GM12878 (cell line): ENCODE data around the gene TOMM5. TPM values are rescaled to one million over a fixed set of nuclear protein-coding genes. Genes with fewer than 3 reads are reported as not detected.

Experiments used
- ATAC-seq: fragments of 200-7000 bp; cut with Tn5 transposase; 3 replicates; pipeline ENCODE4 v1.9.1; 2020; ENCODE audit warnings: mild to moderate bottlenecking, moderate library complexity
- BruUV-seq: library from RNA; stranded (reverse); fragments of 400-500 nt; replicated peaks from 2 replicates; lab custom pipeline; 2021; lab: Mats Ljungman, UMichigan
- CTCF ChIA-PET: fragments of 300-600 bp; sonication (Branson Sonifier 250); formaldehyde crosslinking; extraction: SDS; loops from one replicate; lab custom pipeline; 2021; ENCODE audit warnings: inconsistent platforms; lab: Yijun Ruan, JAX
- POLR2A ChIA-PET: fragments of 350-600 bp; formaldehyde crosslinking; extraction: SDS; loops from one replicate; lab custom pipeline; 2021; ENCODE audit warnings: inconsistent platforms; lab: Charles Lee
- RAD21 ChIA-PET: fragments of 300-600 bp; sonication (Branson Sonifier 250); formaldehyde crosslinking; loops from one replicate; lab custom pipeline; 2023; ENCODE audit warnings: antibody characterized with exemption; ENCODE audit not compliant: unreplicated experiment; lab: Charles Lee
- SMC1A ChIA-PET: fragments of 300-600 bp; sonication (Branson Sonifier 250); formaldehyde crosslinking; loops from one replicate; lab custom pipeline; 2023; ENCODE audit not compliant: unreplicated experiment, uncharacterized antibody; lab: Charles Lee
- DNase-seq: peaks from one replicate; pipeline ENCODE4 v3.0.0-alpha.2; 2011; ENCODE audit warnings: low read depth, low spot score
- FAIRE-seq: peaks from 3 replicates; lab custom pipeline; 2011; peaks lifted over from hg19 to GRCh38; lab: Jason Lieb, UNC
- H2AFZ ChIP-seq: 2 replicates; pipeline ENCODE4 v1.6.0; 2011; ENCODE audit warnings: low read depth, low read length, control low read depth; ENCODE audit not compliant: control insufficient read depth
- H3K27ac ChIP-seq: 2 replicates; pipeline ENCODE4 v1.5.1; 2011; ENCODE audit warnings: control low read depth; ENCODE audit not compliant: control insufficient read depth, insufficient read depth
- H3K27me3 ChIP-seq, 2 experiments: replicated peaks in 1 of 2; 2 replicates each; pipeline versions ENCODE4 v1.6.0 to v1.6.1; 2011; ENCODE audit warnings: low read length in 1 of 2; ENCODE audit not compliant: control insufficient read depth in 2 of 2, insufficient read depth in 2 of 2
- H3K36me3 ChIP-seq, 2 experiments: 2 replicates each; pipeline ENCODE4 v1.5.1; 2011; ENCODE audit warnings: low read length in 1 of 2; ENCODE audit not compliant: control insufficient read depth in 2 of 2, insufficient read depth in 2 of 2
- H3K4me1 ChIP-seq: 2 replicates; pipeline ENCODE4 v1.6.1; 2011; ENCODE audit warnings: mild to moderate bottlenecking, low read length, moderate library complexity, mixed read lengths; ENCODE audit not compliant: control insufficient read depth, insufficient read depth
- H3K4me2 ChIP-seq: 2 replicates; pipeline ENCODE4 v1.6.0; 2011; ENCODE audit warnings: control low read depth; ENCODE audit not compliant: control insufficient read depth, insufficient read depth
- H3K4me3 ChIP-seq: fragments of 200-600 bp; sonication (generic); 2 replicates; pipeline ENCODE4 v1.5.1; 2016
- H3K79me2 ChIP-seq: 2 replicates; pipeline ENCODE4 v1.6.0; 2011; ENCODE audit warnings: low read length; ENCODE audit not compliant: control insufficient read depth, insufficient read depth
- H3K9ac ChIP-seq: 2 replicates; pipeline ENCODE4 v1.8.0; 2011; ENCODE audit warnings: low read length, control low read depth, mixed read lengths; ENCODE audit not compliant: control insufficient read depth, insufficient read depth
- H3K9me3 ChIP-seq: replicated peaks from 3 replicates; pipeline ENCODE4 v1.5.1; 2011; ENCODE audit warnings: mild to moderate bottlenecking, low read length; ENCODE audit not compliant: control insufficient read depth, insufficient read depth
- H4K20me1 ChIP-seq: 2 replicates; pipeline ENCODE4 v1.6.0; 2011; ENCODE audit not compliant: control insufficient read depth, insufficient read depth
- GATAD2B ChIP-seq: fragments of 450-650 bp; conservative IDR thresholded peaks from 2 replicates; pipeline ENCODE4 v1.6.1; 2017; ENCODE audit warnings: low read depth, mild to moderate bottlenecking, moderate library complexity
- HDAC2 ChIP-seq: fragments of 200-600 bp; sonication (generic); IDR thresholded peaks from 2 replicates; pipeline ENCODE4 v1.6.1; 2017
- IKZF1 ChIP-seq: fragments of 450-650 bp; conservative IDR thresholded peaks from 2 replicates; pipeline ENCODE4 v1.6.1; 2017; ENCODE audit warnings: antibody characterized with exemption, mild to moderate bottlenecking
- IRF4 ChIP-seq: IDR thresholded peaks from 2 replicates; pipeline ENCODE4 v1.6.1; 2011; ENCODE audit warnings: low read depth, low read length
- MYC ChIP-seq: IDR thresholded peaks from 2 replicates; pipeline ENCODE4 v1.6.1; 2011; ENCODE audit warnings: mild to moderate bottlenecking, low read length, moderate library complexity, inconsistent platforms; ENCODE audit not compliant: insufficient read depth, insufficient replicate concordance, insufficient read length, severe bottlenecking
- SREBF2 ChIP-seq: IDR thresholded peaks from 2 replicates; pipeline ENCODE4 v1.6.1; 2012; ENCODE audit warnings: mild to moderate bottlenecking, low read length
- STAT3 ChIP-seq: IDR thresholded peaks from 2 replicates; pipeline ENCODE4 v1.6.1; 2011; ENCODE audit warnings: low read depth, low read length, improper control_type of control experiment
- ZBED1 ChIP-seq: IDR thresholded peaks from 2 replicates; pipeline ENCODE4 v1.6.1; 2016; ENCODE audit warnings: borderline replicate concordance
- ZBTB11 ChIP-seq: fragments of 450-650 bp; formaldehyde crosslinking; IDR thresholded peaks from 2 replicates; pipeline ENCODE4 v1.5.0; 2022; ENCODE audit warnings: mild to moderate bottlenecking, missing genetic modification characterization
- ZNF217 ChIP-seq: fragments of 450-650 bp; IDR thresholded peaks from 2 replicates; pipeline ENCODE4 v1.6.1; 2017; ENCODE audit warnings: antibody characterized with exemption, mild to moderate bottlenecking
- WGBS: methylation state at CpG from one replicate; pipeline ENCODE4 v1.1.6; 2016; ENCODE audit warnings: low lambda C conversion rate; ENCODE audit not compliant: insufficient replicate concordance, insufficient coverage; ENCODE audit errors: missing lambda C conversion rate; 5-methylcytosine and 5-hydroxymethylcytosine counted together
- in situ Hi-C: fragments of 300-500 bp; cut with MboI; formaldehyde crosslinking; loops from 9 replicates; pipeline ENCODE4 v1.14.3; 2018; ENCODE audit warnings: mixed read lengths
- intact Hi-C: fragments of 100-400 bp; cut with micrococcal nuclease; formaldehyde crosslinking; loops from one replicate; pipeline ENCODE4 v1.14.2; 2022; ENCODE audit not compliant: unreplicated experiment
- polyA plus RNA-seq, 11 experiments: library from polyadenylated mRNA; depleted of rRNA in 4 of 11; unstranded in 6 of 11; stranded (reverse) in 5 of 11; fragments of >200 nt; fragmentation: Nextera tagmentation in 4 of 11; fragmentation: Illumina TruSeq in 1 of 11; extraction: Ambion mirVana in 4 of 11; extraction: Trizol in 1 of 11; gene quantifications; 1 replicate in 1 of 11; 2 replicates in 10 of 11; pipeline versions ENCODE4 v1.2.1 to v1.2.3, GENCODE V29; 2011 to 2016; ENCODE audit warnings: inconsistent platforms in 2 of 11, missing spikeins in 2 of 11, low read depth in 1 of 11
- total RNA-seq, 4 experiments: library from RNA; depleted of rRNA in 3 of 4; stranded (reverse); fragments of >200 nt in 3 of 4; fragmentation: Illumina TruSeq in 1 of 4; extraction: Trizol in 1 of 4; gene quantifications; 2 replicates each; pipeline versions ENCODE4 v1.2.1 to v1.2.3, GENCODE V29; 2013 to 2021

Gene TOMM5
- total and polyA plus RNA-seq, 10 of the 15 experiments (the other 5 are each of a cell fraction or from before 2014, with no cell fraction given) = 152 to 1,143 (median 351) TPM

GRCh38 chr9:37542895-37543294 lies 49.5 kb downstream of the TOMM5 start:
- in situ Hi-C loops = no loop called here
- WGBS = 17% methylated on average over 1 of the region's 1 CpG
- no peak overlapping the region for H3K27ac ChIP-seq
- intact Hi-C loops = no loop called here
- FAIRE-seq = no peak
- no peaks in the 10 kb centered on the region for H3K9me3 ChIP-seq
- POLR2A ChIA-PET = no interaction called here
- ATAC-seq = no peak
- H3K36me3 ChIP-seq = peaks cover 0 to 5% of the 10 kb centered on the region in 2 experiments; a peak in 2 of 4 replicates
- H3K27me3 ChIP-seq = no peaks in the 10 kb centered on the region
- TF ChIP-seq HDAC2 = no peak
- TF ChIP-seq ZBED1 = no peak
- no peak for TF ChIP-seq SREBF2
- TF ChIP-seq ZNF217 = no peak
- no peak for TF ChIP-seq IKZF1
- no peak for TF ChIP-seq GATAD2B
- TF ChIP-seq IRF4 = no peak
- no peak for TF ChIP-seq STAT3
- TF ChIP-seq MYC = no peak
- TF ChIP-seq ZBTB11 = no peak
- no peaks in the 10 kb centered on the region for H4K20me1 ChIP-seq
- no peak overlapping the region for H3K4me2 ChIP-seq
- H3K4me3 ChIP-seq = no peak overlapping the region
- SMC1A ChIA-PET = interaction anchor here (1.2 kb wide), 1 partner anchor 12 kb away, joined by 3 read pairs; no protein-coding TSS in a partner anchor
- no peaks in the 10 kb centered on the region for H3K79me2 ChIP-seq
- RAD21 ChIA-PET = no interaction called here
- BruUV-seq = no TSS peak
- H2AFZ ChIP-seq = no peak overlapping the region
- CTCF ChIA-PET = no interaction called here
- H3K9ac ChIP-seq = no peak overlapping the region
- no peak for DNase-seq
- H3K4me1 ChIP-seq = no peaks in the 10 kb centered on the region
